ENCODE data around the gene SGMS1.
"Not testable (repeated sequence)": the region's sequence is repeated elsewhere in the genome, so short reads cannot be mapped to it uniquely, and the experiment has no call there.

GRCh38 chr10:50356481-50356832 is 267.3 kb downstream of the SGMS1 start:
- TF ChIP-seq, protein P1, sequence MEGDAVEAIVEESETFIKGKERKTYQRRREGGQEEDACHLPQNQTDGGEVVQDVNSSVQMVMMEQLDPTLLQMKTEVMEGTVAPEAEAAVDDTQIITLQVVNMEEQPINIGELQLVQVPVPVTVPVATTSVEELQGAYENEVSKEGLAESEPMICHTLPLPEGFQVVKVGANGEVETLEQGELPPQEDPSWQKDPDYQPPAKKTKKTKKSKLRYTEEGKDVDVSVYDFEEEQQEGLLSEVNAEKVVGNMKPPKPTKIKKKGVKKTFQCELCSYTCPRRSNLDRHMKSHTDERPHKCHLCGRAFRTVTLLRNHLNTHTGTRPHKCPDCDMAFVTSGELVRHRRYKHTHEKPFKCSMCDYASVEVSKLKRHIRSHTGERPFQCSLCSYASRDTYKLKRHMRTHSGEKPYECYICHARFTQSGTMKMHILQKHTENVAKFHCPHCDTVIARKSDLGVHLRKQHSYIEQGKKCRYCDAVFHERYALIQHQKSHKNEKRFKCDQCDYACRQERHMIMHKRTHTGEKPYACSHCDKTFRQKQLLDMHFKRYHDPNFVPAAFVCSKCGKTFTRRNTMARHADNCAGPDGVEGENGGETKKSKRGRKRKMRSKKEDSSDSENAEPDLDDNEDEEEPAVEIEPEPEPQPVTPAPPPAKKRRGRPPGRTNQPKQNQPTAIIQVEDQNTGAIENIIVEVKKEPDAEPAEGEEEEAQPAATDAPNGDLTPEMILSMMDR (IDR thresholded peaks at IDR 0.05; ENCODE audit: low read depth, low read length): not testable (repeated sequence)
- not testable (repeated sequence) for TF ChIP-seq EZH2phosphoT487 (IDR thresholded peaks at IDR 0.05; ENCODE audit: low read depth)
